ENCODE data around the gene TMTC1. TPM values are rescaled to one million over a fixed set of nuclear protein-coding genes. Genes with fewer than 3 reads are reported as not detected.

Gene TMTC1
- total RNA-seq, 2 donors from 2014 or later, result 4.5 to 7.7 TPM

DNA sequence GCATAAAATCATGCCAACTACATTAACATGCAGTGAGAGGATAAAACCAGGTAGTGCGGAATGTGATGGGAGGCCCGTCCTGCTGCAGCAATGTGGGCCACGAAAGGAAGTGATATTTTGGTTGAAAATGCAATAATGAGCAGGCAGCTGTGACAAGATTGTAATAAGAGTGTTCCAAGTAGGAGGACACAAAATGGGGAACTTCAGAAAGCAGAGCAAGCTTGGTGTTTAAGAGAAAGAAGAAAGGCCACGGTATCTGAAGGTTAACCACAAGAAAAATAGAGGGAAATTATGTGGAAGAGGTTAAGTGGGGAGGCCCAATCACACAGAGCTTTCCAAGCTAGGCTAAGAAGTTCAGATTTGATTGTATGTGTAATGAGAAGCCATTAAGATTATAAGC is 320.5 kb downstream of the TMTC1 start:
- DNase-seq (no peak), ATAC-seq (no peak)
- intact Hi-C loops (cut with DNase I, micrococcal nuclease), result no loop called here

DNA sequence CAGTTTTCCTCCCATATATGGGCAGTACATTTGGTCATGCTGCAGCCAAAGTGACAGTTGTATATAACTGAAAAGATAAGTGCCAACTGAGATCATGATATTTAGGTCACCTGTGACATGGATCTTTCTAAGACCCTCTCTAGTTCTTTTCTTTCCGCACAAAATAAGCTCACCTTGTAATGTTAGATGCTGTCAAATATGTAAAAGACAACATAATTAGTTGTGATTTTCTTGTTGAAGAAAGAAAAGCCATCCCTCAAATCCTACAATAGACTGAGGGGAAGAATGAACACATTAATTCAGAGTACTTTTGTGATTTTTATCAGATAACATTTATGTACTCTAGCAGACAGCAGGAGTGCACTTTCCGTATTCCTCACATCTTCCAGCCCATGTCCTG is 323.7 kb downstream of the TMTC1 start:
- no peak for DNase-seq
- ATAC-seq, result no peak
- intact Hi-C loops (cut with DNase I, micrococcal nuclease), result no loop called here

DNA sequence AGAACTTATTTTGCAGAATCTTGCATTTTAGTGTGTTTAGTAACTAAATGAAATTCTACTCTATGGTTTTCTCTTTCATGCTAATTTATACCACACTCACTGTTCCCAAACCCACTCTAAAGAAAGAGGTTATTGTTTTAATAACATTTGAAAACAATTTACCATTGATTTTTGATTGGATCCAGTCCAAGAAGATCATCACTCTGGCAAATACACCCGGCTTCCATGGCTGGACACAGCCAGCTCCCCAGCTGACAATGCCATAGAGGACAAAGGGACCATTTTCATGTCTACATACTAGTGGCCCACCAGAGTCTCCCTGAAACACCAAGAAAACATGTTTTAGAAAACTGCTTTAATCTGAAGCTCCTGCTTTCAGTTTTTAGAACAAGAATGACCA is 328.7 kb downstream of the TMTC1 start:
- DNase-seq (no peak), ATAC-seq (no peak)
- intact Hi-C loops (cut with DNase I, micrococcal nuclease), result no loop called here

GRCh38 chr12:29451888-29452287 is 331.9 kb downstream of the TMTC1 start:
- DNase-seq (no peak), ATAC-seq (no peak)
- intact Hi-C loops (cut with DNase I, micrococcal nuclease), result no loop called here
